HG03439 (cell line): ENCODE data around the gene NMT1.

ENCODE experiments used
- ATAC-seq: cut with Tn5 transposase; IDR thresholded peaks from one replicate; pipeline ENCODE4 v1.9.1; 2021; ENCODE audit warnings: mild to moderate bottlenecking, moderate library complexity; ENCODE audit not compliant: unreplicated experiment

NMT1 gene

GRCh38 chr17:45073414-45074070 lies 12.4 kb downstream of the NMT1 start:
- no peak for ATAC-seq

GRCh38 chr17:45077643-45078042 lies 16.5 kb downstream of the NMT1 start:
- ATAC-seq = no peak

GRCh38 chr17:45081047-45081703 lies 20.1 kb downstream of the NMT1 start:
- ATAC-seq = no peak

- ATAC-seq = no peak
These were observed 25.3 kb downstream of the NMT1 start for GRCh38 chr17:45086391-45086790.

GRCh38 chr17:45086865-45087503 lies 25.9 kb downstream of the NMT1 start:
- ATAC-seq = no peak

- ATAC-seq = no peak
These were observed 26.4 kb downstream of the NMT1 start for GRCh38 chr17:45087504-45087975.

GRCh38 chr17:45087978-45088377 lies 26.9 kb downstream of the NMT1 start:
- no peak for ATAC-seq

GRCh38 chr17:45088741-45089140 lies 27.6 kb downstream of the NMT1 start:
- ATAC-seq = no peak

- no peak for ATAC-seq
These were observed 29.6 kb downstream of the NMT1 start for GRCh38 chr17:45090711-45091110.

- ATAC-seq = no peak
These were observed 30.8 kb downstream of the NMT1 start for GRCh38 chr17:45091778-45092425.

GRCh38 chr17:45092911-45093430 lies 31.9 kb downstream of the NMT1 start:
- no peak for ATAC-seq

- ATAC-seq = no peak
These were observed 32.5 kb downstream of the NMT1 start for GRCh38 chr17:45093444-45094110.

GRCh38 chr17:45096141-45096540 lies 35.0 kb downstream of the NMT1 start:
- ATAC-seq = no peak

GRCh38 chr17:45096926-45097325 lies 35.8 kb downstream of the NMT1 start:
- ATAC-seq = no peak

GRCh38 chr17:45098081-45098868 lies 37.2 kb downstream of the NMT1 start:
- ATAC-seq = no peak

- no peak for ATAC-seq
These were observed 37.9 kb downstream of the NMT1 start for GRCh38 chr17:45098869-45099616.

- no peak for ATAC-seq
These were observed 40.4 kb downstream of the NMT1 start for GRCh38 chr17:45101546-45101882.

- ATAC-seq = no peak
These were observed 41.0 kb downstream of the NMT1 start for GRCh38 chr17:45101883-45102811.
